GM18868 (cell line): Measurements from ENCODE around the gene SPOP.
"Not testable (repeated sequence)": the region's sequence is repeated elsewhere in the genome, so short reads cannot be mapped to it uniquely, and the experiment has no call there.

Source experiments
- ATAC-seq: cut with Tn5 transposase; IDR thresholded peaks from one replicate; pipeline ENCODE4 v1.9.1; 2021; ENCODE audit warnings: mild to moderate bottlenecking, moderate library complexity; ENCODE audit not compliant: unreplicated experiment

SPOP gene

GRCh38 chr17:49554694-49555494 lies 123.0 kb downstream of the SPOP start:
- ATAC-seq, result no peak

- ATAC-seq, result no peak
These were observed 124.1 kb downstream of the SPOP start for GRCh38 chr17:49553676-49554335.

GRCh38 chr17:49552070-49552751 lies 125.7 kb downstream of the SPOP start:
- no peak for ATAC-seq

GRCh38 chr17:49551221-49552069 lies 126.5 kb downstream of the SPOP start:
- ATAC-seq, result no peak

GRCh38 chr17:49550764-49551163 lies 127.1 kb downstream of the SPOP start:
- ATAC-seq, result not testable (repeated sequence)

- ATAC-seq, result no peak
These were observed 127.9 kb downstream of the SPOP start for GRCh38 chr17:49549691-49550678.

GRCh38 chr17:49549311-49549605 lies 128.6 kb downstream of the SPOP start:
- no peak for ATAC-seq
